Muscle layer of duodenum (tissue), 2 donors: ENCODE measurements around the gene MCRIP2.

Source experiments
- H3K27ac ChIP-seq: one replicate; pipeline ENCODE4 v1.7.0; 2013; ENCODE audit warnings: mild to moderate bottlenecking, low read length
- H3K27me3 ChIP-seq: one replicate; pipeline ENCODE4 v1.7.0; 2013; ENCODE audit warnings: low read depth, mild to moderate bottlenecking, control low read depth, low read length
- H3K36me3 ChIP-seq, 2 donors: one replicate each; pipeline ENCODE4 v1.7.0; 2013; ENCODE audit warnings: low read length in 2 of 2, control low read depth in 1 of 2, mild to moderate bottlenecking in 1 of 2; ENCODE audit not compliant: insufficient read depth in 2 of 2, control insufficient read depth in 1 of 2
- H3K4me1 ChIP-seq, 2 donors: one replicate each; pipeline ENCODE4 v1.7.0; 2013; ENCODE audit warnings: low read length in 2 of 2, mild to moderate bottlenecking in 2 of 2, control low read depth in 1 of 2, moderate library complexity in 1 of 2; ENCODE audit not compliant: insufficient read depth in 2 of 2, control insufficient read depth in 1 of 2
- H3K4me3 ChIP-seq, 2 donors: one replicate each; pipeline ENCODE4 v1.7.0; 2013; ENCODE audit warnings: low read length in 2 of 2, low read depth in 1 of 2, mild to moderate bottlenecking in 1 of 2
- H3K9me3 ChIP-seq, 2 donors: one replicate each; pipeline ENCODE4 v1.7.0; 2013; ENCODE audit warnings: low read length in 2 of 2, control low read depth in 1 of 2, mild to moderate bottlenecking in 1 of 2; ENCODE audit not compliant: control insufficient read depth in 1 of 2
- donor health status: healthy.

MCRIP2 gene

GRCh38 chr16:658679-659571 lies 17.3 kb downstream of the MCRIP2 start:
- Histone ChIP-seq H3K9me3 (no peaks in the 10 kb centered on the region), H3K27ac (no peak overlapping the region), H3K4me3 (no peak overlapping the region), H3K36me3 (peaks cover 0 to 20% of the 10 kb centered on the region in 2 donors), H3K27me3 (no peaks in the 10 kb centered on the region), H3K4me1 (peaks cover 0 to 14% of the 10 kb centered on the region in 2 donors)

GRCh38 chr16:659618-660017 lies 18.0 kb downstream of the MCRIP2 start:
- Histone ChIP-seq H3K27me3 (no peaks in the 10 kb centered on the region), H3K36me3 (peaks cover 0 to 20% of the 10 kb centered on the region in 2 donors), H3K27ac (no peak overlapping the region), H3K4me1 (peaks cover 0 to 14% of the 10 kb centered on the region in 2 donors), H3K4me3 (no peak overlapping the region), H3K9me3 (no peaks in the 10 kb centered on the region)

GRCh38 chr16:660132-660458 lies 18.5 kb downstream of the MCRIP2 start:
- H3K4me3 ChIP-seq, result no peak overlapping the region
- H3K9me3 ChIP-seq, result no peaks in the 10 kb centered on the region
- H3K27ac ChIP-seq, result no peak overlapping the region
- no peaks in the 10 kb centered on the region for H3K27me3 ChIP-seq
- peaks cover 0 to 20% of the 10 kb centered on the region in 2 donors for H3K36me3 ChIP-seq
- H3K4me1 ChIP-seq, result peaks cover 0 to 14% of the 10 kb centered on the region in 2 donors

GRCh38 chr16:660459-661183 lies 19.0 kb downstream of the MCRIP2 start:
- peaks cover 0 to 20% of the 10 kb centered on the region in 2 donors for H3K36me3 ChIP-seq
- peak overlapping the region in 1 of 2 donors; percentile 35 for H3K4me3 ChIP-seq
- no peaks in the 10 kb centered on the region for H3K27me3 ChIP-seq
- H3K9me3 ChIP-seq, result no peaks in the 10 kb centered on the region
- peaks cover 0 to 14% of the 10 kb centered on the region in 2 donors for H3K4me1 ChIP-seq
- no peak overlapping the region for H3K27ac ChIP-seq

DNA sequence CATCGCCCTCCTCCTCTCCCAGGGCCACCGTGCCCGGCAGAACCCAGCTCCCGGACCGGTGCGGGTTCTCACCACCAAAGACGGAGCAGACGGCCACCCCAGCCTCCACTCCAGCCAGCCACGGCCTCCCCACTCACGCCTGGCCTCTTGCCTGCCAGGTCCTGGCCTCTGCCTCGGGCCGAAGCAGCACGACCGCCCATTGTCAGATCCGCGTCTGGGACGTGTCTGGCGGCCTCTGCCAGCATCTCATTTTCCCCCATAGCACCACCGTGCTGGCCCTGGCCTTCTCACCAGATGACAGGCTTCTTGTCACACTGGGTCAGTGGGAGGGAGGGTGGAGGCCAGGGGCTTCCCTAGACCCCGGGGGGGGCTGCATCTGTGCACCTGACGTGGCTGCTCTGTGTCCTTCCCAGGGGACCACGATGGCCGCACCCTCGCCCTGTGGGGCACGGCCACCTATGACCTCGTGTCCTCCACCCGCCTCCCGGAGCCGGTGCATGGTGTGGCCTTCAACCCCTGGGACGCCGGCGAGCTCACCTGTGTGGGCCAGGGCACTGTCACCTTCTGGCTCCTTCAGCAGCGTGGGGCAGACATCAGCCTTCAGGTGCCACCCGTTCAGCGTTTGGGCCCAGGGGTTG lies 19.7 kb downstream of the MCRIP2 start:
- Histone ChIP-seq H3K27ac (no peak overlapping the region), H3K4me1 (peaks cover 0 to 14% of the 10 kb centered on the region in 2 donors), H3K9me3 (no peaks in the 10 kb centered on the region), H3K27me3 (no peaks in the 10 kb centered on the region), H3K4me3 (peak overlapping the region in 1 of 2 donors; percentile 35), H3K36me3 (peaks cover 0 to 14% of the 10 kb centered on the region in 2 donors)

DNA sequence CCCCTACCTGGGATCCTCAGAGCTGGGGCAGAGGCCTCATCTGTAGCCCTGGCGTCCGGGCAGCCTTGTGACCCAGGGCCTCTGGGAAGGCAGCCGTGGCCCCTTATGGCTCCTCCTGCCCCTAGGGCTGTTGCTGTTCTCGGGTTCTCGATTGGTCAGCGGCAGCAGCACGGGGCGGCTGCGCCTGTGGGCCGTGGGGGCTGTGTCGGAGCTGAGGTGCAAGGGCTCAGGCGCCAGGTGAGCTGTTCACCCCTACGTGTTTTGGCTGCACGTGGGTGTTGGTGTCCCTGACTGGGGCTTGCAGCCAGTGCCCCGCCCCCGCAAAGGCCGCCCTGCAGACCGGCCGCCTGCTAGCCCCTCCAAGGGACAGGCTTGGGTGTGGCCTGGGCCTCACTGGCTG lies 20.5 kb downstream of the MCRIP2 start:
- Histone ChIP-seq H3K4me1 (peaks cover 0 to 14% of the 10 kb centered on the region in 2 donors), H3K4me3 (no peak overlapping the region), H3K27ac (no peak overlapping the region), H3K27me3 (no peaks in the 10 kb centered on the region), H3K36me3 (peaks cover 0 to 14% of the 10 kb centered on the region in 2 donors), H3K9me3 (no peaks in the 10 kb centered on the region)

GRCh38 chr16:662597-662996 lies 21.0 kb downstream of the MCRIP2 start:
- Histone ChIP-seq H3K27ac (no peak overlapping the region), H3K4me1 (peaks cover 0 to 18% of the 10 kb centered on the region in 2 donors), H3K27me3 (no peaks in the 10 kb centered on the region), H3K4me3 (no peak overlapping the region), H3K36me3 (peaks cover 0 to 10% of the 10 kb centered on the region in 2 donors), H3K9me3 (no peaks in the 10 kb centered on the region)

- Histone ChIP-seq H3K36me3 (peaks cover 0 to 22% of the 10 kb centered on the region in 2 donors), H3K27me3 (no peaks in the 10 kb centered on the region), H3K4me3 (no peak overlapping the region), H3K27ac (no peak overlapping the region), H3K9me3 (no peaks in the 10 kb centered on the region), H3K4me1 (peaks cover 3 to 19% of the 10 kb centered on the region in 2 donors)
Measured at GRCh38 chr16:666572-666971, 24.9 kb downstream of the MCRIP2 start.

GRCh38 chr16:667113-667779 lies 25.6 kb downstream of the MCRIP2 start:
- Histone ChIP-seq H3K27ac (no peak overlapping the region), H3K36me3 (peaks cover 0 to 29% of the 10 kb centered on the region in 2 donors), H3K9me3 (no peaks in the 10 kb centered on the region), H3K4me3 (peak overlapping the region; percentile 26 to 91), H3K27me3 (no peaks in the 10 kb centered on the region), H3K4me1 (peaks cover 3 to 19% of the 10 kb centered on the region in 2 donors)

DNA sequence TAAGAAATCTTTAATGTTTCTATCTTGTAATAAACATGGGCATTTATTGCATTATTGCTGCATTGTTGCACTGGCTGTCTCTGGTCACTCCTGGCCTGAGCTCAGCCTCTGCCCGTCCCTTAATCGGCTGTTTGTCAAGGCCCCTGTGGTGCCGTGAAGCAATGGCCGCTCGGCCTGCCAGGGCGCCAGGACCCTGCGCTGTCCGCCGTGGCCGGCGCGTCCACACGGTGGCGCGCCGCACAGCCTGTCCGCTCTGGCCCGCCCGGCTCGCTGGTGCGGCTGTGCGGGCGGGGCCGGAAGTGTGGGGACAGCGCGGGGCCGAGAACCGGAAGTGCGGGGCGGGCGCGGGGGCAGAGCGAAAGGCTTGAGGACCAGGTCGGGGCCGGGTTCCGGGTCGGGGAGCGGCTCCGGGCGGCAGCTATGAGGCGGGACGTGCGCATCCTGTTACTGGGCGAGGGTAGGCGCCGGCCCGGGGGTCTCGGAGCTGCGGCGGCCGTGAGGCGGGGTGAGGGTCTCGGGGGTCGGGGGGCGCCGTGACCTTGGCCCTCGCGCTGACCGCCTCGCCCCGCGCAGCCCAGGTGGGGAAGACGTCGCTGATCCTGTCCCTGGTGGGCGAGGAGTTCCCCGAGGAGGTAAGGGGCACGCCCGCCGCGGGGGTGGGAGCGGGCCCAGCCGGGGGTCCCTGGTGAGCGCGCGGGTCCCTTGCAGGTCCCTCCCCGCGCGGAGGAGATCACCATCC lies 26.3 kb downstream of the MCRIP2 start, which contains the start of gene RHOT2:
TSS of gene RHOT2 (plus strand) at position 353 of the 739 bp plus-strand sequence. CDS start at position 421, 68 bp downstream.
- Histone ChIP-seq H3K27ac (no peak within 1 kb of the TSS), H3K4me1 (peaks cover 3 to 19% of the 10 kb centered on the region in 2 donors), H3K36me3 (peaks cover 4 to 36% of the 10 kb centered on the region in 2 donors), H3K9me3 (no peaks in the 10 kb centered on the region), H3K4me3 (peak within 1 kb of the TSS; percentile 66 to 91), H3K27me3 (no peaks in the 10 kb centered on the region)
